HG02763 (cell line): Measurements from ENCODE around the gene HNF1B.

ENCODE experiments used
- ATAC-seq: cut with Tn5 transposase; IDR thresholded peaks from one replicate; pipeline ENCODE4 v1.9.1; 2021; ENCODE audit warnings: mild to moderate bottlenecking, moderate library complexity; ENCODE audit not compliant: unreplicated experiment

HNF1B gene

DNA sequence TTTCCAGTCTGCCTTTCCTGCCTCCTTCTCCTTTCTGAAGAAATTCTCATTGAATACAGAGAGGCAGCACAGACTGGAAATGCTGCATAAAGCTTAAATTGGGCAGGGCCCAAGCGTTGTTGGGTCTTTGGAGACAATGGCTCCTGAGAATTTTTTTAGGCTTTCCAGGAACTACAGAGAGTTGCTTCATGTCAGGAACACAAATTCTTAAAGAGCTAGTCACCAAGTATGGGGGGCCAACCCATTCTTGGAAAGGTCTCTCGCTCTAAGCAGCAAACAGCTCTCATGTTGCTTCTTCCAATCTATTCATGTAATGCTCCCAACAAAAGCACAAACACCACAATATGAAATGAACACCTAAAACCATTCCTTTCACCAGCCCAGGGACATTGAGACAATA, 6.9 kb downstream of the HNF1B start:
- no peak for ATAC-seq

DNA sequence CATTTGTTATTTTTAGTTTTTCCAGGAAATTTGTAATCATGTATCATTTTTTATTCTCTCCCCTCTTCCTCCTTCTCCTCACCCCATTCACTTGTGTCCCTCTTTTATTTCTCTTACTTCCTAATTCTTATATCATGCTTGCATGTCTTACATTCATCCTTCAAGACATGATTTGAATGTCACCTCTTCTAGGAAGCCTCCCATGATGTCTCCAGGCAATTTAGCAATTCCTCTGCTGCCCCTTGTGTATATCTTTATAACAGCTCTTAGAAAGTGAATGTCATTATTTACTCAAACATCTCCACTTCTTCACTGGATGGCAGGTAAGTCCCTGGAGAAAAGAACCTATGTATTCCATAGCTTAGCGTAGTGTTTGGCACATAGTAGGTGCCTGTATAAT, 7.8 kb downstream of the HNF1B start:
- ATAC-seq = no peak

DNA sequence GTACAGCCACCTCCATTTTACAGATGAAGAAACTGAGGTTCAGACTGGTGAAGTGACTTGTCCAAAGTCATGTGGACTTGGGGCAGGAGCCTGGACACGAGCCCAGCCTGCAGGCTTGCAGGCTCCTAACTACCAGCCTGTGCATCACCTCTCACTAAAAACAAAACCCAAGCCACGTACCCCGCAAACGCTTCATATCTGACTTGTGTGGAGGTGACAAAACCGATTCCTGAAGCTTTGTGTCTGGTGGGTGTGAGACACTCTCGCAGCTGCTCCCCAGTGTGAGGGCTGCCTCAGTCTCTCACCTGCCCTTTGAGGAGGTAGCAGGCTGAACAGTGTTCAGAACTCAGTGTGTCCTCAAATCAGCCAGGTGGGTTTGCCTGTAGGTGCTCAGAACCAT, 8.4 kb downstream of the HNF1B start:
- ATAC-seq = no peak

DNA sequence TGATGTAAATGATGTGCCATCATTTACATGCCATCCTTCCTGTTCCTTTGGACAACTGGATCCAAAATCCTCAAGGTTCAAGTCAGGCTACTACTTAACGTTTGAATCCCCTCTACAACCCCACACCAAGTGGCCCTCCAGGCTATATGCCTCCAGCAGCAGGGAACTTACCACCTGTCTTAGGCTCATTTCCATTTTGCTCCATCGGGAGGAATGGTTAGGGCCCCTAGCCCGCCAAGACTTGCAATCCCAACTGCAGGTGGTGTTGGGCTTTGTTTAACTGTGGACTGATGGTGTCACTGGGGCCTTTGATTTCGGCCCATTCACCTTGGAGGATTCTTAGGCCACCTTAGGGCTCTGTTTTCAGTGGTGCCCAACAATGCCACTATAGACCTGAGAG, 9.7 kb downstream of the HNF1B start:
- no peak for ATAC-seq

DNA sequence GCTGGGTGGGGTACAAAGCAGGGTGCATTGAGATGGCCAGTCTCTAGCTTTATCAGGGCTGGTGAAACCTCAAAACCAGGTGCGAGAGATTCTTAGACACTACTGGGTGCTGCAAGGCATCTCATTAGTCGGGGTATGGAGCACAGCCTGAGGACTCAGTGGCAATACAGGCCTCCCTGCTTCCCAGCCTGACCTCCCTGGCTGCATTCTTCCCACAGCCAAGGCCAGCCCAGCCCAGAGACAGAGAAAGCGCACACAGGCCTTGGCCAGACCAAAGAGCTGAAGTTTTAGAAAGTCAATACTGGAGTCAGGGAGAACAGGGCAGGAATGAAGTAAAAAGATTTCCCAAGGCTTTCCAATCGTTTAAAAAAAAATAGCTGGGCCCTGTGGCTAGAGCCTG, 12.5 kb downstream of the HNF1B start:
- no peak for ATAC-seq

DNA sequence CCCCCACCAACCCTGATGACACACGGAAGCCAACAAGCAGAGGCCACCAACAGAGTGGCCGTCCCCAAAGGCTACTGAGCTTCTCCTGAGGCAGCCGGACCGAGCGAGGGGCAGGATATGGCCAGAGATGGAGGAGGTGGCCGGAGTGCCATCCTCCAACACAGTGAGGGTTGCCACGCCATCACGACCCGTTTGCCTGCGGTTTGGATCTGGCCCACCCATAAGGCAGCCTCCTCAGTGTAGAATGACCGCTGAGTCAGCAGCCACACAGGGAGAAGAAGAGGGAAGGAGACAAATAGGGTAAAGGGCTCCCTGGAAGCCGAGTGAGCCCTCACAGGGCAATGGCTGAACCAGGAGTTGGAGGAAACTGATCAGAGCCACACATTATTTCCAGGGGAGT, 13.8 kb downstream of the HNF1B start:
- no peak for ATAC-seq

GRCh38 chr17:37729905-37730304, 15.0 kb downstream of the HNF1B start:
- no peak for ATAC-seq

DNA sequence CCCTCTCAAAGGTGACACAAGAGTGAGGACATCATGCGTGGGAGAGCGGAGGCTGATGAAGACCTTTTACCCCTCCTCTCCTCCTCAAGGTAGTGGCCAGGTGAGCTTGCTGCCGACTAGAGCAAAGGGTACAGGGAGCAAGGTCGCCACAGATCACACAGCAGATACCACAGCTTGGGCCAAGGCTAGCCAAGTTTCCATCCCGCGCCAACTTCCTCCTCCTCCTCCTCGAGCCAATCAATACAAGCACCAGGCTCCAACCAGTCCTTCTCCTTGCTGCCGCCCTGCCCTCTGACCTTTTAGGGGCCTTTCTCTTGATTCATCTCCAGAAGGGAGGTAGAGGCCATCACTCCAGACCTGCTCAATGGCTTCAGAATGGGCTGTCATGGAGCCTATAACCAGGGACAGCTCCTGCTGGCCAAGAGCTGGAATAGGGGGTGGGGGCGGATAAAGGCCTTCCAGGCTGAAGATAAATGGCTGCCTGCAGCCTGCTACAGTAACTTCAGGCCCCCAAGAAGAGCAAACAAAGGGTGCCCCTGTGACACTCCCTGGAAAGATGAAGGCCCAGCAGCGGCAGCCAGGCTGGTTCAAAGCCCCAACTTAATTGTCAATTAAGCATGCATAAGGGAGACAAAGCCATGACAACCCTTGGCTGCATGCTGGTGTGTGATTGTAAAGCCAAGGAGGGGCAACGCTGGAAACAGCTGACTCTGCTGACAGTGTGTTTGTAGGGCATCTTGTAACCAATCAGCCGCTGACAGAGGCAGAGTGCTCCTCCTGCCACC, 17.8 kb downstream of the HNF1B start:
- ATAC-seq = no peak

GRCh38 chr17:37726248-37726647, 18.6 kb downstream of the HNF1B start:
- ATAC-seq = no peak

- ATAC-seq = no peak
These were observed 19.2 kb downstream of the HNF1B start for GRCh38 chr17:37725601-37726146.

DNA sequence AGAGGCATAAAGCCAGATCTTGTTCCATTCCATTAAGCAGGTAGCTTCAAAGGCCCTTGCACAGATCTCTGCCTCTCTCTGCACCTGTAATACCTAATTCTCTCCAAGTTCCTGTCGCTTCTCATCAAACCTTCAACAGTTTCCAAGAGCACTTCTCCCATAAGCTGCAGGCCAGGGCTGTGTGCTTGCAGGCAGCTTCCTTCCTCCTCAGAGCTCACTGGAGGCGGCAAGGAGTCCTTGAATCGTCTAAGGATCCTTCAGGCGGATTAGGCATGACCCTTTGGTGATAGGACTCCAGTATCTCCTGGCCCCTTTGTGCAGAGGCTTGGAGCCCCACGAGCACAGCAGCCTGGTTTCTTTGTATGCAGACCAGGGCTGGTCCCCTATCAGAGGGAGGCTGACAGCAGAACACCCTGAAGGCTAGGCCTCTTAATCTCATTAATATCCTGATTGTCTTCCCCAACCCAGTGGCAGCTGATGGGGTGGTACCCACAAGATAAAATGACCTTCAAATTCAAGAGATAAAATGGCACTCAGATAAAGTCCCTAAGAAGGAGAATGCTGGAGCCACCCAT, 19.8 kb downstream of the HNF1B start:
- no peak for ATAC-seq

GRCh38 chr17:37720989-37721388, 23.9 kb downstream of the HNF1B start:
- ATAC-seq = no peak

- ATAC-seq = no peak
These were observed 25.0 kb downstream of the HNF1B start for GRCh38 chr17:37719866-37720265.

DNA sequence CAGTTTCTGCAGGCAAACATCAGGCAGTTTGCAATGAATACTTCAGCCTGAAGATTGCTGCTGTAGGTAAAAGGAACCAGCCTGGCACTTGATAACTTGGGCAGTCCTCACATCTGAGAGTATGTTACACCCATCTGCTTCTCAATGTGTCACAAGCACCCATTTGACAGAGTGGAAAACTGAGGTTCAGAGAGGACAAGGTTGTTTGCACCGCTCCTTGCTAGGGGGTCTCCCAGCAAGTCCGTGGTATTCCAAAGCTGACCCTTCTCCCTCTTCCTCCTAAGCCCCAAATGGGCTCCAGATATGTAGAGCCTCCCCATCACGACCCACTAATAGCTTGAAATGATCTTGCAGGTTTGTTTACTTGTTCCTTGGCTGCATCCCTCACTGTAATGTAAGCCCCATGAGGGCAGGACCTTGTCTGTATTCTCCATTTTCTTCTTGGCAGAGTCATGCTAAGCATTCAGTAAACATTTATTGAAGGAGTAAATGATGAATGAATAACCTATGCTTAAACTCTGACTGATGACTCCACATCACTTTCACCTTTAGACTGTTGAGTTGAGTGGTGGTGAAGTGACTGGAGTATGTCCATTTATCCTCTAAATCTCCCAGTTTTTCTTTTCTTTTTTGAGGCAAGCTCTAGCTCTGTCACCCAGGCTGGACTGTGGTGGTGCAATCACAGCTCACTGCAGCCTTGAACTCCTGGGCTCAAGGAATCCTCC, 26.4 kb downstream of the HNF1B start:
- no peak for ATAC-seq

- no peak for ATAC-seq
These were observed 27.1 kb downstream of the HNF1B start for GRCh38 chr17:37717627-37718323.

GRCh38 chr17:37714897-37715296, 30.0 kb downstream of the HNF1B start:
- no peak for ATAC-seq

GRCh38 chr17:37713624-37714023, 31.2 kb downstream of the HNF1B start:
- ATAC-seq = no peak

DNA sequence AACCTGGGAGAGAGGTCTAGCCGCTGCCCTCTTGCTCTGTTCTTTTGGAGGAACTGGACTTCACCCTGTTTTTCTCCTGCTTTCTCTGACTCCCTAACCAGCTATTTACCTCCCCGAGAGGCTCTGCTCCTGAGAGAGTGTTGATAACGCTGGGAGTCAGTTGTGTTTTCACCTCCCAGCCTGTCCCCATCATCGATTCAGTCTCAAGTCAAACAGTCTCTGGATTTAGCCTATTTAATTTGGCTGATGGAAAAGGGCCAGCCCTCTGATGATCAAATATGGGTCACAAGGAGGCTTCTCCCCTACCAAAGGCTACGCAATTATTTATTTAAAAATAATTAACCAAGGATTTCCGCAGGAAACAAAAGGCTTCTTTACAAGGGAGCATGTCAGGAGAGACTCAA, 31.8 kb downstream of the HNF1B start:
- ATAC-seq = no peak

GRCh38 chr17:37711113-37711512, 33.7 kb downstream of the HNF1B start:
- no peak for ATAC-seq

- ATAC-seq = no peak
These were observed 34.4 kb downstream of the HNF1B start for GRCh38 chr17:37710344-37710886.

GRCh38 chr17:37708616-37709212, 36.1 kb downstream of the HNF1B start:
- no peak for ATAC-seq
